HG03342 (cell line): ENCODE measurements around the gene KCND2.
A peak's percentile ranks its signal among the peaks of the same experiment; 100 is the strongest.

Source experiments
- ATAC-seq: cut with Tn5 transposase; IDR thresholded peaks from one replicate; pipeline ENCODE4 v1.9.1; 2021; ENCODE audit warnings: mild to moderate bottlenecking, moderate library complexity; ENCODE audit not compliant: unreplicated experiment

The KCND2 gene

DNA sequence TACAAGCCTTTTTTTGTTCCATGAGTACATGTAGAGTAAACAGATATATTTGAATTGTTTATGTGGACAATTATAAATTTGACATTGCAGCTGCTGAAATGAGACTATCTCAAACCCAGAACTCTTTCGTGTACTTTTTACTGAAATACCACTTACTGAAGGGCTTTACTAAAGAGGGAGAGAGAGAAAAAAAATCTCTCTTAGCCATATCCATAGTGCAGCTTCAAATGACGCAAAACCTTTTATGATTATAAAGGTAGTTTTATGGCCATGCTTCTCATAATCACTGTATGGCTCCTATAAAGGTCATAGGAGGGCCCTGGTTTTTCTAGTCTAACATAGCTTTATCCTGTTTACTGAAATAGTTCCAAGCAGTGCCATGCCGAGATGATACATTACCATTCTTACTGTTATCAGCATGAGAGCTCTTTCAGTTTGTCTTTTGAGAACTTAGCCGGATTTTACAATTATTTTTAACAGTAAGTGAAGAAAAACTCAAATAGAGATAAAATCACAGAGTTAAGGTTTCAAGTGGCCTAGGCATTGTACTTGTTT lies 35.1 kb downstream of the KCND2 start:
- no peak for ATAC-seq

DNA sequence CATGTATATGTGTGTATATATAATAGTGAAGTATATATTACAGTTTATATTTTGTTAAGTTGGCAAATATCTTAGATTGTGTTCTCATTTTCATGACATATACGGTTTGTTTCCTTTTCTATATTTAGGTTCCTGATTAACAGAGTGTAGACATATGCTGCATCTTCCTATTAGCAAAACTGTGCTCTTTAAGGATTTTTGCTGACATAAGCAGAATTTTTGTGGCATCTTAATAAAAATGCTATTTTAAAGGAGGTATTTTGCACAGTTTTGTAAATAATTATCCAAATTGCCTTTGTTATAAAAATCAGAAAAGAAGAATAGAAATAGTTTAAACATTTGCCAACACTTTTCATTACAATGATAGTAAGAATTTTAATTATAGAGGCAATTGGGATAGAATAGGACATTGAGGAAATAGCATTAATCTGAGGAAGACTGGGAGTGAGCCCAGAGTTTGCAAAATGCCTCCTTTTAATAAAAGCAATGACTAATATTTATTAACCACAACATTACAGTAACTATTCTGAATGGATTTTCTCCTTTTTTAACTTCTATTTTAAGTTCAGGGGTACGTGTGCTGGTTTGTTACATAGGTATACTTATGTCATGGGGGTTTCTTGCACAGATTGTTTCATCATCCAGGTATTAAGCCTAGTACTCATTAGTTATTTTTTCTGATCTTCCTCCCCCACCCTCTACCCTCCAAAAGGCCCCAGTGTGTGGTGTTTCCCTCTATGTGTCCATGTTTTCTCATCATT lies 38.2 kb downstream of the KCND2 start:
- no peak for ATAC-seq

DNA sequence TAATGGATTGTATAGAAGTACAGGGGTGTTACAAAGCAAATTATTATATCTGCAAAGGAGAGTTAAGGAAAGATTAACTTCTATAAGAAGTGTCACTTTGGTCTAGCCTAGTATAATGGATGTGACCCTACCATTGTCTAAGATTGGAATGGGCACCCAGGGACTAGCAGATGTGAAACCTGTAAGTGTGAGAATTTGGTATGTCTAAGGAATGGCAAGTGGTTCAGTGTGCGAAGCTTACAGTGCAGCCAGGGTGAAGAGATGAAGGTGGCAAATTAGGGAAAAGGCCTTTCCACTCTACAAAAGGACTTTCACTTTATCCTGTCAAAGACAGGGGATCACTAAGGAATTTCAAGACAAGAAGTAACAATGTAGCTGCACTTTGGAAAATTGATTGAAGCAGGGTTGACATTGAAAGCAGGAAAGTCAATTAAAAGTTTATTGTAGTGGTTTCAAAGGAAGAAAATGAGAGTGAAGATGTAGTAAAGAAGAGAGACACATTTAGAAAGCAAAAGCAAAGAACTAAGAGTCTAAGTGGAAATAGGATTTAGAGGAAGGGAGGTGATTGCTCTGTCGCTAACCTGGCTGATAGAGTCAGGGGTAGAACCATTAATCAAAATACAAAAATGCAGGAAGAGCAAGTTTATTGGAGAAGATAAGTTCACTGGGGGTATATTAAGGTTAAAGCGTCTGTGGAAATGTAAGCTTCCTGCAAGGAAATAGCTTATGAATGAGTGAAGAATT lies 47.4 kb downstream of the KCND2 start:
- ATAC-seq, result no peak

DNA sequence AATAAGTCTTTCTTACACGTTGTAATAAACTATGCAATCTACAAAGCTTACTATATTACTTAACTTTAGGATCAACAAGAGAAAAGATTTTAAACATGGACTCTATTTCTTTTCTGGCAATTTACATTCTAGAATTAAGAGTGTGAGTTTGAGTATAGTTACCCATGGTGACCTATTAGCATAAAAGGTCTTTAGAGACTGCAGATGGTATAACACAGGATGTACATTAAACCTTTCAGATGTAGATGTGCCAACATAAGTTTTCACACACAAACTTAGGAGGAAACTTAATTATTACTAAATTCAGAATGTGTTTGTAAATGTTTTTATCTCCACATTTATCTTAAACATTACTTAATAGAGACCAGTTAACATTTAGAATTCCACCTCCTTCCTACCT lies 54.1 kb downstream of the KCND2 start:
- no peak for ATAC-seq

DNA sequence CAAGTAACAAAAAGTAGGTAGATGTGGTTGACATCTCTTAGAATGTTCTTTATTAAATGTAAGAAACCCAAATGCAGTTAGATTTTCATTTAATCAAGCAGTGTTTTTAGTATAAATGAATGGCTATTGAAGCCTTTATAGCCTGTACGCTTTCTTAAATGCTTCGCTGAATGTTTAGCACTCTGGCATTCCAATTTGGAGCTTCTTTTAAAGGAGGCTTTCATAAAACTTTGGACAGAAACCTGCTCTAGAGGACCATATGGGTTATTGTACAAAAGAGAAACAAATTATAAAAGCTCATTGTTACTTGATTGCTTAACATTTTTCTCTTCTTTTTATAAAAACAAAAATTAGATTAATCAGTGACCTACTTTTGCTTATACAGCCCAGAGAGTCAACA lies 59.5 kb downstream of the KCND2 start:
- no peak for ATAC-seq

DNA sequence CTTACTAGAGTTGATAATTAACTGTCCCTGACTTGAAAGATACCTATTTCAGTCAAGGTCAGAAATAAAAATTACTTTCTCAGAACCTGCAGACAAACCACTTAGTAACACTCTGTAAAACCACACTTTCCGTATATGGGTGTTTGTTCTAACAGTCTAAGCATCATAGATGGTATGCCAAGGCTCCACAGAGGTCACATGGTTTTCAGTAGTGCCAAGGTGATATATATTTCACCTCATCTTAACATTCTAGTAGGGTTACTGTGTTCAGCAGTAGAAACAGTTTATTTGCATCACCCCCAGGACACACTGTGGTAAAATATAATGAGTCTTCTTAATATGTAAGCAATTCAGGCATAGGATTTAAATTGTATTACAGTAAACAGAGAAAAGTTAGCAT lies 61.5 kb downstream of the KCND2 start:
- ATAC-seq, result peak; percentile 71

DNA sequence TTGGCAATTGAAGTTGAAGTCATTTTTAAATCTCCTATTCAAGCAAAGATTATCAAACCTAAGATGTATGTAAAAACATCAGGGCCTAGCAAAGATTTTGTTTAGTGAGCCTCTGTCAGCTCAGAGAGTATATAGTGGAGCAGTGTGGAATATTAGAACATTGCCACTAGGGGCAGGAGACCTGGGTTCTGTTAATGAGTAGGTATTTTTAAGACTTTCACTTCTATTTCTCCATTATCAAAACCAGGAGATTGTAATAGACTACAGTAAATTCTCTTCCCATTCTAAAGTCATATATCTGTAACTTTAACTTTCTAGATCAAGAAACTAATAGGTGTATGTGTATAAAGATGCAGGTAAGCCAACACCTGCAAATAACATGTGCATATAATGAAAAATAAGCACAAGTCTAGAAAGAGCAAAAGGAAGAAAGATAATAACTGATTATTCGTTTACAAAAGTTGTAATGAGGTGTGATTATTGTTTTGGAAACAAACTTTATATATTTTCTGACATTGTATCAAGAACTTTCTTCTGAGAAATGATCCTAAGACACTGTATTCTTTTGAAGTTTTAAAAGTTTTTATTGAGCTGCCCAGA lies 64.4 kb downstream of the KCND2 start:
- ATAC-seq, result peak; percentile 80

DNA sequence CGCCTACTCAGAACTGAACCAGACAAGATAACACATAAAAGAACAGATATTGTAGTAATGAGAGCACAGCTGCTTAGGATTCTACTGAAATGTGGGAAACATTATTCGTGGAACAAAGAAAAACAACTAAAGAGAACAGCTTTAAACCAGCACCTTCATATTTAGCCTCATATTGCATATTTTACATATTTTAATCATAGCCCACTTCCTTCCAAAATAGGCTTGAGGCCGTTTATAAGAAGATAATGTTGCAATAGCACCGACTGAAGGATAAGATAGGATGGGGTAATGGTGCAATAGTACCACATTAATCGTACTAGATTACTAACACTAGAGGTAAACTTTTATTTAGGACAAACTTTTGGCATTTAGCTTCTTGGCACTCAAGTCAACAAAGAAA lies 71.3 kb downstream of the KCND2 start:
- no peak for ATAC-seq

DNA sequence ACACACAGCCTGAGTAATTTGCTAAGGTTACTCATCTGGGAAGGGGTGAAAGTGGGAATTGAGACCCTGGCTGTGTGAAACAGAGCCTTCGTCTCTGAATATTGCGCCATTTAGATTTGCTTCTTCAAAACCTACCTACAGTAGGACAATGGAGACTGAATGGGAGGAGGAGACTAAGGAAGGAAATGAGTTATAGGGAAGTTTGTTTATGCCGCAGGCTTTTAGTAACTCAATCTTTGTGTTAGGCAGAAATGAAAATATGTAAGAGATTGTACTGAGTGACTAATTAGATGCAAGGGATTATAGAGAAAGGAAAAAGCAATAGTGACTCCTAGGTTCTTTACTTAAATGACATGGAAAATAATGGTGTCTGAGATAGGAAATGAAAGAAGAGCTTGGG lies 80.2 kb downstream of the KCND2 start:
- no peak for ATAC-seq

DNA sequence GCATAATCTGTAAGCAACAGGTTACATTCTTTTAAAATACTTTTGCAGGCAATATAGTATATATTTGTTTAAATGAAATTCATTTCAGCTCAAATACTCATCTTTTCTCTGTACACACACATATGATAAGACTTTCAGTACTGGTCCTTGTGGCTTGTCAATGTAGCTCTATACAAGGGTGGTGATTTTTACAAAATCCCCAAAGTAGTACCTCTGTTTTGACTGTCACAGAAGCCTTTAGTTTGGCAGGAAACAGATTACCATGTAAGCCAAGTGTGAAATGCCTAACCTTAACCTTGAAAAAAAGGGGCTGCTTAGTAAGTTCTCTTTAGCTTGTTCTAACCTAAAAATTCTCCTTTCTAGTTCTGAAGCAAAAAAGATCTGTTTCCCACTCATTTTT lies 87.9 kb downstream of the KCND2 start:
- peak; percentile 97 for ATAC-seq

DNA sequence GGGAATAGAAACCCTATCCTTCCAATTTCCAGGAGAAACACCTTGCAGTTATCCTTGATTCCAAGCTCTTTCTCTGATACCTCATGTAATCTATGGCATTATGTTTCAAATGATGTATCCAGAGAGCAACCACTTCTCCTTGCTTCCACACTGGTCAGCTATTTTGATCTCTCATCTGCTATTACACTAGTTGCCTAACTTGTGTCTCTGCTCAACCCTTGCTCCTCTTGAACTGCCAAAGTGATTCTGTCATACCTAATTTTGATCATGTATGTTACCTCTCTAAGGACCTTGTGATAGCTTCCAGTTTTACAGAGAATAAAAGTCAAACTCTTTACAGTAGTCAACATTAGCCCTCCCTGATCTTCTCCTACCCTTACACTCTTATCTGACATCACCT lies 90.4 kb downstream of the KCND2 start:
- no peak for ATAC-seq

DNA sequence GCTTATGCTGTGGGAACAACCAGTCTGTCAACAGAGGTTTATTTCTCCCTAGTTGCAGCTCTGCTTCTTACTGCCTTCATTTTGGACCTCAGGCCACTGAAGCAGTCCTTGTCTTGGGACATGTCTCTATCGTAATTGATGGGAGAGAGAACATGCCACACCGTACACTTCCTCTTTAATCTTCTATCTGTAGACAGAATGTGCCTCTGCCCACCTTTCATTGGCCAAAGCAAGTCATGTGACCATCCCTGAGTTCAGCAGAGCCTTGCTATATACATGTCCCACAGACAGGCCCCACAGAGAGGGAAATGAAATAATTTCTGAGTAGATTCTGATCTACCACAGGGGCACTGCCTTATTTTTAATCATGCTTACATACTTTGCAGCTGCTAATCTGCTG lies 98.0 kb downstream of the KCND2 start:
- ATAC-seq, result peak; percentile 82

DNA sequence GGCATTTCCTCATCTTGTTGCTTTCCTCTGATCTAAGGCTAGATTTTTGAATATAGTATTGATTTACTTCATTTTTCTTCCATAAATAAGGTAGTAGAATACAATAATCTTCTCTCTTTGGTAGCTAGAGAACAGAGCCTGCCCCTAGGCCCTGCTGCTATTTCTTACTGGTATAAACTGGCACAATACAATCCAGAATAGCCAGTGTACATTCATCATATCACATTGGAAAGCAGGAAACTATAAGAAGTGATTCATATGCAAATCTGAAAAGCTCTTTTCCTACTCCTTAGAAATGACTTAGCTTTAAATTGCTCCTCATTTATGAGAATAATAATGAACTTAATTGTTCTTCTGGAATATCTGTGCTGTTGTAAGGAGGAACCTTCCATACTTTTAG lies 100.2 kb downstream of the KCND2 start:
- no peak for ATAC-seq

DNA sequence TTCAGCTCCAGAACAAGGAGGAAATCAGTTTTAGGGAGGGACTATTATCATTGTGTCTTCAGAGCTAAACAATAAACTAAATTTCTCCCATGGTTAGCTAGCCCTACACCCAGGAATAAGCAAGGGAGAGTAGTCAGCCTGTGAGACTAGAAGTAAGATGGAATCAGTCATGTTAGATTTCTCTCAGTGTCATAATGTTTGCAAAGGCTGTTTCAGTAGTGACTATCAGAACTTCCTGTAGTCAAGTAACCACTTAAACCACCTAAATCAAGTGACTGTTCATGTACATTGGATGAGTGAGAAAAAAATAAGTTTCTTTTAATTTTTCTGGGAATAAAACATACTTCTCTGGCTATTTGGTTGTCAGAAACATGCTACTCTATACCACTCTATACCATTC lies 121.6 kb downstream of the KCND2 start:
- no peak for ATAC-seq

DNA sequence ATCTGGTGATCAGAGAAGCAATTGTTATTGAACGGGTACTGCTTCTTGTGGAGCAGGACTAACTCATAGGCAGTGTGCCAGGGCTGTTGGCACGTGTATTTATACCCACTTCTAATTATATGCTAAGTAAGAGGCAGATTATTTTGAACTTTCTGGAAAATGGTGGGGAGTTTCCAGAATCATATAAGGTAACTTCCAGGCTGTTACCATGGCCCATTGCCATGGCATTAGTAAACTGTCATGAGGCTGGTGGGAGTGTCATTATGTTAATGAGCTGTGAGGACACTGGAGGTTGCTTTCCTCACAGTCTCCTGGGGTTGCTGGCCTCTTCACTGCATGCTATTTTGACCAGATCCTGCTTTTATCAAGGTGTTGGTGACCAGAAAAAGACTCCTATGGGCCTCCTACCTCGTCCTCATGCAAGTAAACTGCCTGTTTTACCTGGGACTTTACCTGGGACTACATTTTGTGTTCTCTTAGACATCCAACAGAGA lies 122.6 kb downstream of the KCND2 start:
- peak; percentile 91 for ATAC-seq

DNA sequence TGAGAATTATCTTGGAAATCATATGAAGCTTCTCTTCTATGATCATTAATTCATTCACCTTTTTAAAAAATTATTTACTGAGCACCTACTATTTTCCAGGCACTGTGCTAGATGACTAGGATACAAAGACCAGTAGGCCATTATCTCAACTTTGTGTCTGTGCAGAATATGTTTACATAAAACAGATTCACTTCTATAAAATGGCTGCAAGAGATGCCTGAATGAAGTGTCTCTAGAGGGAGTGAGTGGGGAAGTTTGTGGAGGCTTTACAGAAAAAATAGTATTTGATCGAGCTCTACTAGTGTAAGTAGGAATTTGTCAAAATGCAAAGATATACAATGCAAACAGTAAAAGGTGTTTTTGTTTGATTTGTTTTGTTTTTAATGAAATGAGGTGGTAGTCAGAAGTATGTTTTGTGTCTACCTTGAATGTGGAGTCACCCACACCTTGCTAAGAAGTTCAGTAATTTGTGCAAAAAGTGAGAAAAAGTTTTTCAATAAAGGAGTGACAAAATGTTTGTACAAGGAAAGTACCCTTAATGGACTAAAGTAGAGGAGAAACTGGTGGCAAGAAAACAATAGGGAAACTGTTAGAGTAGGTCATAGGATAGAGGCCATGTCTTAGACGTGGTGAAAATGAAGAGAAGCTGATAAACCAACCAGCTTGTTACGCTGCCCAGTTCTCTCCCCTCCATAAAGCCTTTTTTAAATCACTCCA lies 125.5 kb downstream of the KCND2 start:
- ATAC-seq, result no peak

DNA sequence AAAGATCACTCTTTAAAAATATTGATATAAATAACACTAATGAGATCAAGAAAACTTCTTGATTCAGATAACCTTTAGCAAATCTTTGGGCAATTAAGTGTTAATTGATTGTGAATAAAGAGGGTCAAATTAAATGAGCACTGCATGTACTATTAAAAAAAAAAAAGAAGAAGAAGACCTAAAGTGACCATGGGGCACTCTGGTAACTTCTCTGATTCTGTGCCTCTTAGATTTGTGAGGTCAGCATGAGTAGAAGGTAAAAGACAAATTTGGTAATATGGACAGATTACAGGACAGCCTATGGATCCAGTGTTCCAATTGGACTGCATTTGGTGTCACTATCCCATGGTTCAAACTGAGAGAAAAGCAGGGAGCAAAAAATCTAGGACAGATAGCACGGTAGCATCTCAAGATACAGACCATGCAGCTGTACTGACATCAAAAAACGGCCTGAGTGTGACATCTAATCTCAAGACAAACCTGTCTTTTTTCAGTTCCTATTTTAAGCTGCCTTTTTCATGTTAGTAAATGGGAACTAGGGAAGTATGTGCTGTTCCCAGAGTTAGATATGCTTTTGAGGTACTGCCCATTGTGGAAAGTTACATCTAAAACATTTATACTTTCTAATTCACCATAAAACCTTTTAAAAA lies 128.0 kb downstream of the KCND2 start:
- ATAC-seq, result peak; percentile 28

DNA sequence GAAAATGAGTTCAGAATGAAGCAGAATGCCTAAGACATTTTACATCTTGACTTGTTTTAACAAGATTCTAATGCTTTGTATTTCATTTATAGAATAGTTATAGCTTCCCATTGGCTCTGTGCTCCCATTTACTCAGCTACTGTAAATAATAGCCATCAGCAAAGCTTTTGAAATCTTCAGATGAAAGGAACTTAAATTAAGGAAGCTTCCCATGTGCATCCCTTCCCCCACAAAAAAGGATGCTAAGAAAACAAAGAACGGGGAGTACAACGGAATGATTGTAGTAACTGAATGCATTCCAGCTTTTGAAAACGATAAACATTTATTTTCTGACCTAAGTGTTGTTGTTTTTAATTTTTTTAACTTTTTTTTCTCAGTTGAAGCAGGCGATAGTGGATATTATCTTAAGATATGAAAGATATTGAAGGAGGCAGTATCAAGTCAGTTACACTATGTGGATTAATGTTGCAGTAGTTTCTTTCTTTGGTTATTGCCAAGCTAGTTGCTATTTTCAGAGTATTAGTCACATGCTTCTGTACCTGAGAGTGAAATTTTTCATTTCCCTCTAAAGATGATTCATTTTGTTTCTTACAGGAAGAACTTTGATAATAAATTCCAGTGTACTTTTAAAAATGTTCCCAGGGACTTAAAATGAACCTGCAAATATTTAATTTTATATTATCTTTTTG lies 129.2 kb downstream of the KCND2 start:
- peak; percentile 55 for ATAC-seq

DNA sequence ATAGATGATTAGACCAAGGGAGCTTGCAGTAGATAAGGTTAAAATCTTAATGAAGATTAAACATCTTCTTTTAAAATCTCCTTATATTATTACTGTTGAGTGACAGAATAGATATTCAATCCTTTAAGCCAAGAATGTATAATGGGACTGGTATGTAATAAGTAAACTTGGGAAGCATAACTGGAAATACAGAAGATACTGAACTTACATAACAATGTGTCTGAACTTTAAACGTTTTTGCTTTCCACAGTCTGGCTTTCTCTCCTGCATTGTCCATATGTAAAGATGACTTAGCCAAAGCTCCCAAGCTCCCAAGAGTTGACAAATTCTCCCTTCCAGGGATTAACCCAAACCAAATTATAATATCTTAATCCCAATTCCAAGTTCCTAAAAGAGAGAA lies 129.8 kb downstream of the KCND2 start:
- no peak for ATAC-seq

DNA sequence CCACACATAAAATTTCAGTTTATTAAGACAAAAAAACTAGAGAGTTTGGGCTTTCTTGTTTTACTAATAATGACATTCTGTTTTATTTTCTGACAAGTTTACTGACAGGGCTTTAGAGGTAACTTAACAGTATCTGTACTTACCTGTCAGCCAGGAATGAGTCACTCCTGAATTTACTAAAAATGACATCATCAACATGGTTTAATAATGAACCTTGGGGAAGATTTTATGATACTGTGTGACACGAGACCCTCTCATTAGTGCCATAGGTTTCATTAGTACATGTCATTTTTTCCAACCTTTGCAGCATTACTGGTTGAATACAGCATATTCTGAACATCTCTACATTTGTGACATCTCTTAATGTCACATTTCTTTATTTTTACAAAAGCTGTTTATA lies 131.1 kb downstream of the KCND2 start:
- ATAC-seq, result peak; percentile 49
